ENCODE results near the gene MYO1E.
"Not testable (repeated sequence)": the region's sequence is repeated elsewhere in the genome, so short reads cannot be mapped to it uniquely, and the experiment has no call there.

Gene MYO1E

GRCh38 chr15:59372352-59373211 is at the start of gene MYO1E:
Gene MYO1E (minus strand): TSS chr15:59372871. CDS start chr15:59372500, 371 bp downstream.
- peak; percentile 98 for DNase-seq (ENCODE audit: low spot score)

DNA sequence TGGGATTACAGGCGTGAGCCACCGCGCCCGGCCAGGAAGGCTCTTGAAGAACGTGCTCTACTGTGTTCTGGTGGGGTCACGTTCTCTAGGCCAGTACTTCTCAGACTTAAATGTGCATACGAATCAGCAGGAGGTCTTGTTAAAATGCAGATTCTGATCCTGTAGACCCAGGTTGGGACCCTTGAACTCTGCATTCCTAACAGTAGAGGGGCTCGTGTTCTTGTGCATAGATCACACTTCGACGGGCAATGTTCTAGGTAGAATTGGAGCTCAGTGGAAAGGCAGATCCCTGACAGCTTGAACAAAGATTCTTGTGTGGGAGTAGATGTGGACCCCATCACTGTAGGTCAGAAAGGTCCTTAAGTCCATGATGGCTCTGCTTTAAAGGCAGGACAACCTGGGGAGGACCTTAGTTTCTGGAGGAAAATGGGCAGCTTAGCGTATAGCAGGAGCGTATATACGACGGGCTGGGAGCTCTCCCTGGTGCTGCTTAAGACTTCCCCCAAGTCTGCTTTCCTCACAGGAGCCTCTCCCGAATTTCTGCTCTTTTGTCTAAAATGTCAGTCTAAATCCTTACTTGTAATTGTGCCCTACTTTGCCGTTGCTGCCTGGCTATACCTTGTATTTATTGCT is 48.4 kb upstream of the MYO1E start:
- peak; percentile 66 for DNase-seq (ENCODE audit: low spot score)

GRCh38 chr15:59420108-59420507 is 47.4 kb upstream of the MYO1E start:
- DNase-seq (ENCODE audit: low spot score) = no peak

GRCh38 chr15:59419170-59419569 is 46.5 kb upstream of the MYO1E start:
- no peak for DNase-seq (ENCODE audit: low spot score)

DNA sequence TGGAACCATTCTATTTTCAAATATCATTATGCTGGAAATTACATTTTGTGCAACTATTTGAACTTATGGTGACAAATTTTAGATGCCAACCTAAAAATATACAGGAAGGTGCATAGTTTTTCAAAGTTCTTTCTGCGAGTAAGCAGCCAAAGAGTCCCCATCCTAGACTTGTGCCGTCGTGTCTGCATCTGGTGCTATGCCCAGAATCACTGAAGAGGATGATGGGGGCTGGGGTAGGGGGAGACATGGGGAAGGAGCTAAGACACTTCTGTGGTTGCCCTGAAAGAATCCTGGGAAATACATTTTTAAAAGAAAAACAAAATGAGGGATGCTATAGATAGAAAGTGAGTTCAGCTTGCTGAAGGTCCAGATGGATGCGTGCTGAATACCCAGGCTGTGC is 44.1 kb upstream of the MYO1E start:
- DNase-seq (ENCODE audit: low spot score) = no peak

DNA sequence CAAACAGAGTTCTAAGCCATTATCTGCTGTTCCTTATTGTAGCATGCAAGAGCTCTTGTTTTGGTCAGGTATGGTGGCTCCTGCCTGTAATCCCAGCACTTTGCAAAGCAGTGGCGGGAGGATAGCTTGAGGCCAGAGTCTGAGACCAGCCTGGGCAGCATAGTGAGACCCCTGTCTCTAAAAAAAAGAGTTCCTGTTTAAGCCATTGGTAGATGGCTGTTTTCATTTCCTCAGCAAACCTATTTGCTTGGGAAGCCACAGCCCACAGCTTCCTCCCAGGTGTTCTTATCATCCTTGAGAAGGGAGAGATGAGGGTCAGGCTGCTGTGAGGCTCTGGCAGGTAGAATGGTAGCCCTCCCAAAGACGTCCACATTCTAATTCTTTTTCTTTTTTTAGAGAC is 40.9 kb upstream of the MYO1E start:
- no peak for DNase-seq (ENCODE audit: low spot score)

GRCh38 chr15:59410391-59410896 is 37.8 kb upstream of the MYO1E start:
- no peak for DNase-seq (ENCODE audit: low spot score)

- DNase-seq (ENCODE audit: low spot score) = no peak
Measured at GRCh38 chr15:59407946-59408345, 35.3 kb upstream of the MYO1E start.

- no peak for DNase-seq (ENCODE audit: low spot score)
Measured at GRCh38 chr15:59406446-59406845, 33.8 kb upstream of the MYO1E start.

- DNase-seq (ENCODE audit: low spot score) = no peak
Measured at GRCh38 chr15:59405079-59405478, 32.4 kb upstream of the MYO1E start.

GRCh38 chr15:59401824-59402569 is 29.3 kb upstream of the MYO1E start:
- DNase-seq (ENCODE audit: low spot score) = no peak

DNA sequence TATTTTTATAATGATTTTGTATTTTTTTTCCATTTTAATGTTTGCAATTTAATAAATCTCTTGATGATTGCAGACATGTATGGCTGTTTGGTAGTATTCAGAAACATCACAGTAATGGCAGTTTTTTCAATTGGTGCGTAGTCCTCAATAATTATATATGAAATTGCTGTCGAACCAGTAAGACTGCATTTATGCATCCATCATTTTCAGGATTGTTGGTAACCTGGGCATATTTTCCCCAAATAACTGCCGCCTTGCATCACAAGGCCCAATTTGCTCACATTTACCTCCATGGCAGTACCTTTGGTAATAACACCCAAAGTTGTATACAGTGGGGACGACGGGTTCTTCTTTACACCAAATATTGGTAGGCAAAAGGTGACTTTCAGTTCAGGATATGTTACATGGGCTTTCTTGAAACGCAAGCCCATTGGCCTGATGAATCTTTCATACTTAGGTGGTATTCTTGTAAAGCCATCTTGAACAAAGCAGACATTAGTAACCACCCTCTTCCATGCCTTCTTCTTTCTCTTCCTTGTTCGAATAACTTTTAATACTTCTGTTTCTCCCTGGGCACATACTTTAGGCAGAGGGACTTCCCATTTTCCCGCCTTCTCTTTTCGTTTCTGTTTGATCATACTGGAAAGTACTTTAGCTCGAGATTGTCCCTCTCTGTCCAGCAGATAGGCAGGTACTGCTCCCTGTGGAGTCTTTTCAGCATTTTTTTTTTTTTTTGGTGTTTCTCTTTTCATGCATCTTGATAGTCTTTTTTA is 28.6 kb upstream of the MYO1E start:
- DNase-seq (ENCODE audit: low spot score) = not testable (repeated sequence)

DNA sequence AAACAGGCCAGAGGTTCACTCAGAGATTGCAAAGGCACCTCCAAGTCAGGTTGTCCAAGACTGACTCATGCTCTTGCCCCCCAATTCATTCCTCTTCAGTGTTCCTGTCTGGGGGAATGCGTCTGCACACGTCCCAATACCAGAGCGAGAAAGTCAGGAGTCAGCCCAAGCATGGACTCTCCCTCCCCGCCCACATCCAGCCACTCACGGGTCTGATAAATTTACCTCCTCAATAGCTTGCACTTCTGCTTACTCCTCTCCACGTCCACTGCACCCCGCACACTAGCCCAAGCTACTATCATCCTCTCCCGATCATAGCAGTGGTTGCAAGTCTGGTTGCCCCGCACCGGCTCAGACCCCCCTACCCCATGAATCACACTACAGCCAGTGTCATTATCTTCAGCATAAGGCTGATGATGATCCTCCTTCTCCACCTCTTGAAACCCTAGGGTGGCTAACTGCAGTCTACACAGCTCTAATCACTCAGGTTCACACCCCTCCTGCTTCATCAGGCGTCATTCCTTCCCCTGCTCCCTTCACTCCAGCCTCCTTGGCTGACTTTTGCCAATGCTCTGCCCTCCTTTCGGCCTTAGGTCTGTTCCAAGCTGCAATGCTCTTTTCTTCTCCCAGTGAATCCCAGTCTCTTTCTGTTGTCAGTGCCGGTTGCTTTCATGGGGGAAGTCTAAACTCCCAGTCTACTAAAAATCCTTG is 27.6 kb upstream of the MYO1E start:
- DNase-seq (ENCODE audit: low spot score) = no peak

GRCh38 chr15:59399465-59400102 is 26.9 kb upstream of the MYO1E start:
- no peak for DNase-seq (ENCODE audit: low spot score)

- DNase-seq (ENCODE audit: low spot score) = no peak
Measured at GRCh38 chr15:59398220-59398619, 25.5 kb upstream of the MYO1E start.

DNA sequence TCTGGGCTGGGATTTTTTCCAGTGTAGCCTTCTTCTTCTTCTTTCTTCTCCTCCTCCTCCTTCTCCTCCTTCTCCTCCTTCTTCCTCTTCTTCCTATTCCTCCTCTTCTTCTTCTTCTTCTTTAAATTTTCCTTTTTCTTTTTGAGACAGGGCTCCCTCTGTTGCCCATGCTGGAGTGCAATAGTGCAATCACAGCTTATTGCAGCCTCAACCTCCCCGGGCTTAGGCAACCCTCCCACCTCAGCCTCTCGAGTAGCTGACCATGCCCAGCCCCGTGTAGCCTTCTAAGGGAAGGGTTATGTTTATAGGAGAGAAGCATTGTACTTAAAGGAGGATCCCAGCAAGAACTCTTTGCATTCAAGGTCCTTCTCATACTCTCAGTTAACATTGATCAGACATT is 24.0 kb upstream of the MYO1E start:
- no peak for DNase-seq (ENCODE audit: low spot score)

GRCh38 chr15:59396211-59396610 is 23.5 kb upstream of the MYO1E start:
- no peak for DNase-seq (ENCODE audit: low spot score)

DNA sequence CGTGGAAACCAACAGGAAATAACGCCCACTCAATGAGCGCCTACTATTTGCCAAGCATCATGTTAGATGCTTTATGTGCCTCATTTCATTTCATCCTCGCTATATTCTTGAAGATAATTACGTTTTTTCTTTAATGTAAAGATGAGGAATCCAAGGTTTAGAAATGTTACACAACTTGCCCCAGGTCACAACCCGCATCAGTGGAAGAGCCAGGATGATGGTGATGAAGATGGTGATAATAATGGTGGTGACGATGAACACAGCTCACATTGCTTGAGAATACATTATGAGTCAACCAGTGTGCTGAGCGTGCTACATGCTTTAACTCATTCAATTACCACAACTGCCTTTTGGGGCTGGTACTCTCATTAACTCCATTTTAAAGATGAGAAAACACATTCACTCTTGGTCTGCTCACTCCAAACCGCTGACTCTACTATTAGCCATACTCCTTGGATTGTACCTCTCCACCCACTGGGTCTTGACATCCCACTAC is 21.5 kb upstream of the MYO1E start:
- DNase-seq (ENCODE audit: low spot score) = no peak

GRCh38 chr15:59392299-59392698 is 19.6 kb upstream of the MYO1E start:
- DNase-seq (ENCODE audit: low spot score) = no peak

DNA sequence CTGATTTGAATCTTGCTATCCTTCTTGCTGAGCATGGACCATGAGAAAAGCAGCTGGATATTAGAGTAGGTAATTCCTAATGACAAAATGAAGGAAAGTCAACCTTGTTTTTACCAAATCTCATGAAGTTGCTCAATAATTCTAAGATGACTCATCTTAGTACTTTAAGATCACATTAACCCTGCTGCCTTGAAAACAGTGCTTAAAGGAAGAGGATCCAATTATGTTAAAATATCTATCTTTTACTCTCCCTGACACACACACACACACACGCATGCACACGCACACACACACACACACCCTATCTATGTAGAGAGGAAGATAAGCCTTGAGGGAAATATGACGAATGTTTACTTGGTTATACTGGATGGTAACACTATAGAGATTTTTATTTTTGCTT is 16.0 kb upstream of the MYO1E start:
- DNase-seq (ENCODE audit: low spot score) = no peak
